Suprapubic skin (tissue), 4 donors: ENCODE measurements around the gene TMTC2. TPM values are rescaled to one million over a fixed set of nuclear protein-coding genes. Genes with fewer than 3 reads are reported as not detected.

ENCODE experiments used
- DNase-seq, 2 donors: peaks; one replicate each; pipeline ENCODE4 v3.0.0-alpha.2; 2019; ENCODE audit warnings: low spot score in 2 of 2
- H3K27ac ChIP-seq: fragments of 200-600 bp; sonication (generic); one replicate; pipeline ENCODE4 v1.5.1; 2019
- H3K27me3 ChIP-seq: fragments of 200-600 bp; sonication (generic); one replicate; pipeline ENCODE4 v1.5.1; 2019
- H3K36me3 ChIP-seq: fragments of 200-600 bp; sonication (generic); one replicate; pipeline ENCODE4 v1.5.1; 2019
- H3K4me1 ChIP-seq: fragments of 200-600 bp; sonication (generic); one replicate; pipeline ENCODE4 v1.5.1; 2019
- H3K4me3 ChIP-seq: fragments of 200-600 bp; sonication (generic); one replicate; pipeline ENCODE4 v1.5.1; 2019; ENCODE audit warnings: mild to moderate bottlenecking
- H3K9me3 ChIP-seq: fragments of 200-600 bp; sonication (generic); one replicate; pipeline ENCODE4 v1.5.1; 2019
- EP300 ChIP-seq: sonication (generic); formaldehyde crosslinking; IDR thresholded peaks from one replicate; pipeline ENCODE4 v1.6.1; 2017; ENCODE audit warnings: antibody characterized with exemption
- POLR2A ChIP-seq, 2 donors: fragments of 450-650 bp; IDR thresholded peaks; one replicate each; pipeline ENCODE4 v1.6.1; 2017; ENCODE audit warnings: antibody characterized with exemption in 2 of 2, mild to moderate bottlenecking in 2 of 2, moderate library complexity in 2 of 2
- POLR2AphosphoS5 ChIP-seq, 3 donors: sonication (generic); formaldehyde crosslinking; IDR thresholded peaks; one replicate each; pipeline ENCODE4 v1.6.1; 2017; ENCODE audit warnings: antibody characterized with exemption in 3 of 3
- WGBS: methylation state at CpG from one replicate; pipeline ENCODE4 v1.1.5; 2018; 5-methylcytosine and 5-hydroxymethylcytosine counted together
- total RNA-seq, 4 donors: library from RNA; depleted of rRNA; stranded (reverse); fragments of >200 nt; gene quantifications; one replicate each; pipeline ENCODE4 v1.1.0, GENCODE V29; 2016
- TF ChIP-seq, protein P1 (sequence below), 2 donors: fragments of 200-600 bp in 1 of 2; fragments of 450-650 bp in 1 of 2; sonication (generic) in 1 of 2; IDR thresholded peaks; one replicate each; pipeline ENCODE4 v1.5.1; 2016 to 2019; ENCODE audit warnings: antibody characterized with exemption in 2 of 2, mild to moderate bottlenecking in 1 of 2, moderate library complexity in 1 of 2

The TMTC2 gene
- total RNA-seq, 4 donors from 2014 or later: 16.7 to 21.1 (median 18.9) TPM

DNA sequence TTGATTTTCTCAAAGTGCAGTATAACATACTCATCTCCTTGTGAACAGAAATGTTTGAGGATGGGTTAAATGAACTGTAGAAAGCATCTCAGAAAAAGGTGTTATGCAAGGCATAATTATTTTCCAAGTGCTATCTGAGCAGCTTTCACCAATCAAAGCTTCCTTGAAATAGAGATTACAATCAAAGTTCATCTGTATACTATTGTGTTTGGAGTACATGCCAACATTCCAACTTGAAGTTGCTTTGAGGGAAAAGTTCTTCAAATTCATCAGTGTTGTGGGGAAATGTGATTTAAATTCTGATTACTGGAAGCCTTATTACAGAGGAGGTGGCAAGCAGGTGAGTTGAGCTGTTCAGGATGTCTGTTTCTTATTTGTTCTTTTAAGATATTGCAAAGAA, 68.2 kb downstream of the TMTC2 start:
- Histone ChIP-seq H3K27me3 (no peaks in the 10 kb centered on the region), H3K4me3 (no peak overlapping the region), H3K36me3 (no peaks in the 10 kb centered on the region), H3K27ac (no peak overlapping the region), H3K9me3 (no peaks in the 10 kb centered on the region), H3K4me1 (peaks cover 5% of the 10 kb centered on the region)
- DNase-seq: no peak
- TF ChIP-seq EP300 (no peak), POLR2A (IDR thresholded peaks at IDR 0.05) (no peak), POLR2AphosphoS5 (IDR thresholded peaks at IDR 0.05) (no peak)
- TF ChIP-seq, protein P1, sequence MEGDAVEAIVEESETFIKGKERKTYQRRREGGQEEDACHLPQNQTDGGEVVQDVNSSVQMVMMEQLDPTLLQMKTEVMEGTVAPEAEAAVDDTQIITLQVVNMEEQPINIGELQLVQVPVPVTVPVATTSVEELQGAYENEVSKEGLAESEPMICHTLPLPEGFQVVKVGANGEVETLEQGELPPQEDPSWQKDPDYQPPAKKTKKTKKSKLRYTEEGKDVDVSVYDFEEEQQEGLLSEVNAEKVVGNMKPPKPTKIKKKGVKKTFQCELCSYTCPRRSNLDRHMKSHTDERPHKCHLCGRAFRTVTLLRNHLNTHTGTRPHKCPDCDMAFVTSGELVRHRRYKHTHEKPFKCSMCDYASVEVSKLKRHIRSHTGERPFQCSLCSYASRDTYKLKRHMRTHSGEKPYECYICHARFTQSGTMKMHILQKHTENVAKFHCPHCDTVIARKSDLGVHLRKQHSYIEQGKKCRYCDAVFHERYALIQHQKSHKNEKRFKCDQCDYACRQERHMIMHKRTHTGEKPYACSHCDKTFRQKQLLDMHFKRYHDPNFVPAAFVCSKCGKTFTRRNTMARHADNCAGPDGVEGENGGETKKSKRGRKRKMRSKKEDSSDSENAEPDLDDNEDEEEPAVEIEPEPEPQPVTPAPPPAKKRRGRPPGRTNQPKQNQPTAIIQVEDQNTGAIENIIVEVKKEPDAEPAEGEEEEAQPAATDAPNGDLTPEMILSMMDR (IDR thresholded peaks at IDR 0.05): no peak

DNA sequence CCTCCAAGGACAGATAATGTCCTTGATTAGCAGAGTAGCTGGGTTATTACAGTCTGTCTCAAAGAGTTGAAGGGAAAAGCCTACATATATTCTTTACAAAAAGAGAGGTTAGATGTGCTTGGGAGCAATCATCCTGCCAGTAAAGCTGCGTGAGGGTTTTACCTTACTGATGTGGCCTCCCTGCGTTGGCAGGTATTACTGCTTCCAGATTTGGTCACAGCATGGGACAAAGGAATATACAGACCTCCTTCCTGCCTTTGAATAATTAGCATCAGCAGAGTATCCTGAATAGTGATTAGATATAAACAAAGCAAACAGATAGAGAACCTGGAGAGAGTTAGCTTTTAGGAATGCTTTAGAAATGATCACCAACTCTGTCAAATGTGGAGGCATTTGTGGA, 69.6 kb downstream of the TMTC2 start:
- no peak for DNase-seq
- Histone ChIP-seq H3K4me1 (peaks cover 5% of the 10 kb centered on the region), H3K36me3 (no peaks in the 10 kb centered on the region), H3K4me3 (no peak overlapping the region), H3K27ac (no peak overlapping the region), H3K27me3 (no peaks in the 10 kb centered on the region), H3K9me3 (no peaks in the 10 kb centered on the region)
- TF ChIP-seq POLR2A (IDR thresholded peaks at IDR 0.05): no peak
- TF ChIP-seq POLR2AphosphoS5 (IDR thresholded peaks at IDR 0.05): no peak
- TF ChIP-seq EP300: no peak
- TF ChIP-seq, protein P1 (IDR thresholded peaks at IDR 0.05): no peak
- WGBS: 76% methylated on average over 2 of the region's 2 CpGs

DNA sequence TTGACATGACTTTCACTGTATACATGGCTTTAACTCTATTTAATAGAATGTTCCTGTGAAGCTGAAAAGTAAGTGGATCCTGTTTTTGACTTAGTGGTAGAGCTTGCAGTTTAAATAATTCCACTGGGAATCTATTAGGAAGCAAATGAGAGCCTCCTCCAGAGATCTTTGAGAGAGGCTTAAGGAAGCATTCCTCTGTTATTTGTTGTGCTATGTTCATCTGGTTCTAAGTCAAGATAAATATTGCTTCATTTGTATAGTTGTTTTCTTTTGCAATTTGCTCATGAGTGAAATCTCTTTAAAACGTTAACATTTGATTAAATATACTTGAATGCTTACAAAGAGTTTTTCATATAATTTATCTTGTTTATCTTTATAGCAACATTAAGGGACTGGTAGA, 70.4 kb downstream of the TMTC2 start:
- Histone ChIP-seq H3K27ac (no peak overlapping the region), H3K4me1 (peaks cover 5% of the 10 kb centered on the region), H3K27me3 (no peaks in the 10 kb centered on the region), H3K9me3 (no peaks in the 10 kb centered on the region), H3K36me3 (no peaks in the 10 kb centered on the region), H3K4me3 (no peak overlapping the region)
- DNase-seq: no peak
- WGBS: 62% methylated on average over 1 of the region's 1 CpG
- TF ChIP-seq POLR2A (IDR thresholded peaks at IDR 0.05) (no peak), EP300 (no peak), POLR2AphosphoS5 (IDR thresholded peaks at IDR 0.05) (no peak)
- TF ChIP-seq, protein P1 (IDR thresholded peaks at IDR 0.05): no peak

DNA sequence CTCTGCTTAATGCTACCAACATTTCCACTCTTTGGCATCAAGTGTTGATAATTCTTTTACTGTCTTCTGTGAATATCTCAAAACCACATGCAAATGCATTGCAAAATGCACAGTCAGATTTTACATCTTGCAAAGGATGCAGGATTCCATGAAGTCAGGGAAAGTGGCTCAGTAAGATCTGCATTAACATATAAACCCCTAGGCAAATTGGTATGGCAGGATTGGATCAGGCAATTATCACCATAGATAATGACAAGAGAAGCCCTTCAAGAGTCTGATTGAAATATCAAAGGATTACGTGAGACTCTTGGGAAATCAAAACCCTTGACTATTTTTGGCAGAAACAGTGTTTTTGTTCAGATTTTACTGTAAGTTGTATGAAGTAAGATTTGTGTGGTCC, 71.0 kb downstream of the TMTC2 start:
- Histone ChIP-seq H3K27ac (no peak overlapping the region), H3K4me3 (no peak overlapping the region), H3K9me3 (no peaks in the 10 kb centered on the region), H3K4me1 (peaks cover 5% of the 10 kb centered on the region), H3K36me3 (no peaks in the 10 kb centered on the region), H3K27me3 (no peaks in the 10 kb centered on the region)
- 73% methylated on average over 1 of the region's 1 CpG for WGBS
- no peak for DNase-seq
- TF ChIP-seq EP300 (no peak), POLR2A (IDR thresholded peaks at IDR 0.05) (no peak), POLR2AphosphoS5 (IDR thresholded peaks at IDR 0.05) (no peak)
- TF ChIP-seq, protein P1 (IDR thresholded peaks at IDR 0.05): no peak

DNA sequence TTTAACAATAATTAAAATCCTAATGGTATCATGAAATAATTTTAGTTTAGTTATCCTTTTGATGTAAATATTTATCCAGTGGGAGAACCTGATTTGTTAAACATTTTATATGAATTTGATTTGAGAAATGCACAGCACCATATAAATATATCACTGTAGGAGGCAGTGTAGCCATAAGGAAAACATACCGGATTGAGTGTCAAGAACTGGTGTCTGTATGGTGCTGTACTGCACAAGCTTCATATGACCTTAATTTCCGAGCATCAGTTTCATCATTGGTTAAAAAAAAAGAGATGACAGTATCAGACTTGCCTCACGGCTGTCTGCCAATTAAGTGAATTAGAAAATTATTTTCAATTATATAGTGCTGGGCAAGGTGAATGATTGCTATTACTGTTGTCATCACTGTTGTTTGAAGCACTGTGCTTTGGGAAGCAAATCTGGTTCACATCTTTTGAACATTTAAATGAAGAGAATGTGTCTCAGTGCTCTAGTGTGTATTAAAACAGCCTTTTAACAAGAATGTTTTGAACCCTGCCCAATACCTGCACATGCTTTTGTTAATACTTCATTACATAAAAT, 72.1 kb downstream of the TMTC2 start:
- Histone ChIP-seq H3K27me3 (no peaks in the 10 kb centered on the region), H3K36me3 (no peaks in the 10 kb centered on the region), H3K4me3 (no peak overlapping the region), H3K27ac (no peak overlapping the region), H3K9me3 (no peaks in the 10 kb centered on the region), H3K4me1 (peaks cover 5% of the 10 kb centered on the region)
- WGBS: 52% methylated on average over 3 of the region's 3 CpGs
- TF ChIP-seq POLR2AphosphoS5 (IDR thresholded peaks at IDR 0.05) (no peak), EP300 (no peak), POLR2A (IDR thresholded peaks at IDR 0.05) (no peak)
- TF ChIP-seq, protein P1 (IDR thresholded peaks at IDR 0.05): no peak
- DNase-seq: no peak
